Measurements from ENCODE around the gene TBXAS1. TPM values are rescaled to one million over a fixed set of nuclear protein-coding genes. Genes with fewer than 3 reads are reported as not detected.

The TBXAS1 gene
- total and polyA plus RNA-seq, 4 donors = 19.6 to 126 (median 55.2) TPM

DNA sequence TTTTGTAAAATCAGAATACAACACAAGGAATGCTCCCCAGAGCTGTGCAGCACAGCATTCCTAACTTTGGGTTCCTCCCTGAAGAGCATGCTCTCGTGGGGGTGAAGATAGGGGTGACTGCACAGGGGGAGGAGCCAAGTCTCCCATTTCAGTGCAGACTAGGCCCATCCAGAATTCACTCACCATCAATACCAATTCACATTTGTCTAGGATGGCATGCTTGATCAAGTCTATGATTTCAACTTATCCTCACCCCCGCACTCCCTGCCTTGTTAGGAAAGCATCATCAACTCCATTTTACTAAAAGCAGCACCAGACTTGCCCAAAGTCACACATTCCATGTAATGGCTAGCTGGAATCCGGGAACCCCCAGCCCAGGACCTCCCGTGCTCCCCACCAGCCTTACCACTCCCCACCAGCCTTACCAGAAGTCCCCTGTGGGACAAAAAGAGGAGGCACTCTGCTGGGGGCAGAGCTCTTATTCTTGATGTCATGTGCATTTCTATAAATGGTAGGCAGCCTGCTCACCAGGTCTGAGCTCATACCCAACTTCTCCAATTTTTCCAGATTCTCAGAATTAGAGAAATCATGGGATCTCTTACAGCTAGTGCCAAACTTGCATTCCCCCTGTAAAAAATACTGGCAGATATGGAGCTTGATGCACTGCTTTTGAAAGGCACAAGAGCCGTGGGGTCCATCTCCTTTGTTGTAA is 227.5 kb downstream of the TBXAS1 start:
- Histone ChIP-seq H3K36me3 (ENCODE audit: control insufficient read depth in 4 of 4, insufficient read depth in 4 of 4, low read length in 4 of 4) (peaks cover 0 to 13% (median 4%) of the 10 kb centered on the region in 4 donors), H3K4me1 (ENCODE audit: control insufficient read depth in 5 of 5, insufficient read depth in 5 of 5, low read length in 5 of 5) (peaks cover 5 to 26% (median 12%) of the 10 kb centered on the region in 5 donors), H3K27ac (ENCODE audit: low read depth in 1 of 2, low read length in 1 of 2) (peak overlapping the region in 1 of 2 donors; percentile 32), H3K27me3 (ENCODE audit: control insufficient read depth in 3 of 3, insufficient read depth in 3 of 3, low read length in 2 of 3) (no peaks in the 10 kb centered on the region), H3K4me3 (no peak overlapping the region), H3K9me3 (ENCODE audit: control insufficient read depth in 4 of 4, insufficient read depth in 3 of 4, low read length in 3 of 4) (no peaks in the 10 kb centered on the region), H3K9ac (ENCODE audit: insufficient read depth in 1 of 2, low read length in 2 of 2) (no peak overlapping the region)
- ATAC-seq (ENCODE audit: insufficient read depth, low FRiP score) (no peak), DNase-seq (no peak)
- no peak for TF ChIP-seq CTCF (IDR thresholded peaks at IDR 0.05; ENCODE audit: control extremely low read depth, extremely low read depth)
- WGBS, 2 donors = 93 to 95% methylated on average over 5 of the region's 5 CpGs

GRCh38 chr7:140057143-140057535 is 228.1 kb downstream of the TBXAS1 start:
- peak overlapping the region in 1 of 2 donors; percentile 32 for H3K27ac ChIP-seq (ENCODE audit: low read depth in 1 of 2, low read length in 1 of 2)
- ATAC-seq (ENCODE audit: insufficient read depth, low FRiP score) = no peak
- no peak overlapping the region for H3K9ac ChIP-seq (ENCODE audit: insufficient read depth in 1 of 2, low read length in 2 of 2)
- TF ChIP-seq CTCF (IDR thresholded peaks at IDR 0.05; ENCODE audit: control extremely low read depth, extremely low read depth) = no peak
- no peaks in the 10 kb centered on the region for H3K9me3 ChIP-seq (ENCODE audit: control insufficient read depth in 4 of 4, insufficient read depth in 3 of 4, low read length in 3 of 4)
- WGBS, 2 donors = 88 to 90% methylated on average over 3 of the region's 3 CpGs
- H3K4me1 ChIP-seq (ENCODE audit: control insufficient read depth in 5 of 5, insufficient read depth in 5 of 5, low read length in 5 of 5) = peaks cover 5 to 27% (median 16%) of the 10 kb centered on the region in 5 donors
- no peak overlapping the region for H3K4me3 ChIP-seq
- no peaks in the 10 kb centered on the region for H3K27me3 ChIP-seq (ENCODE audit: control insufficient read depth in 3 of 3, insufficient read depth in 3 of 3, low read length in 2 of 3)
- H3K36me3 ChIP-seq (ENCODE audit: control insufficient read depth in 4 of 4, insufficient read depth in 4 of 4, low read length in 4 of 4) = peaks cover 0 to 13% (median 4%) of the 10 kb centered on the region in 4 donors
- DNase-seq = no peak

- Histone ChIP-seq H3K27me3 (ENCODE audit: control insufficient read depth in 3 of 3, insufficient read depth in 3 of 3, low read length in 2 of 3) (no peaks in the 10 kb centered on the region), H3K9me3 (ENCODE audit: control insufficient read depth in 4 of 4, insufficient read depth in 3 of 4, low read length in 3 of 4) (no peaks in the 10 kb centered on the region), H3K9ac (ENCODE audit: insufficient read depth in 1 of 2, low read length in 2 of 2) (no peak overlapping the region), H3K4me1 (ENCODE audit: control insufficient read depth in 5 of 5, insufficient read depth in 5 of 5, low read length in 5 of 5) (peaks cover 5 to 27% (median 16%) of the 10 kb centered on the region in 5 donors), H3K36me3 (ENCODE audit: control insufficient read depth in 4 of 4, insufficient read depth in 4 of 4, low read length in 4 of 4) (peaks cover 0 to 13% (median 3%) of the 10 kb centered on the region in 4 donors), H3K27ac (ENCODE audit: low read depth in 1 of 2, low read length in 1 of 2) (peak overlapping the region in 1 of 2 donors; percentile 15), H3K4me3 (no peak overlapping the region)
- WGBS, 2 donors = 66 to 75% methylated on average over 7 of the region's 7 CpGs
- DNase-seq = no peak
- ATAC-seq (ENCODE audit: insufficient read depth, low FRiP score) = no peak
- no peak for TF ChIP-seq CTCF (IDR thresholded peaks at IDR 0.05; ENCODE audit: control extremely low read depth, extremely low read depth)
These were observed 229.5 kb downstream of the TBXAS1 start for GRCh38 chr7:140058517-140058916.
